ENCODE results near the gene NT5C3A. TPM values are rescaled to one million over a fixed set of nuclear protein-coding genes. Genes with fewer than 3 reads are reported as not detected.
"Not testable (repeated sequence)": the region's sequence is repeated elsewhere in the genome, so short reads cannot be mapped to it uniquely, and the experiment has no call there.

NT5C3A gene
- total and polyA plus RNA-seq, 9 of the 15 experiments (the other 6 are each of a cell fraction or from before 2014, with no cell fraction given): 18.6 to 60.1 (median 40.0) TPM

- not testable (repeated sequence) for H3K4me3 ChIP-seq
Measured at GRCh38 chr7:32971967-32972366, 90.6 kb downstream of the NT5C3A start.

GRCh38 chr7:32967268-32967582 is 95.4 kb downstream of the NT5C3A start:
- H3K4me3 ChIP-seq; POLR2A ChIA-PET; H3K27ac ChIP-seq (ENCODE audit: extremely low read depth, low read depth, low read length); H3K36me3 ChIP-seq (ENCODE audit: control insufficient read depth, insufficient read depth, low read length); H3K9ac ChIP-seq (ENCODE audit: insufficient read depth in 1 of 2, low read depth in 2 of 2, low read length in 2 of 2); H3K9me3 ChIP-seq (replicated peaks; ENCODE audit: control insufficient read depth, insufficient read depth, low read depth, low read length); BruUV-seq (replicated peaks); H3K27me3 ChIP-seq (ENCODE audit: control insufficient read depth in 2 of 2, insufficient read depth in 2 of 2, low read length in 2 of 2); in situ Hi-C loops (cut with MboI); H2AFZ ChIP-seq (ENCODE audit: low read depth, low read length); H3K79me2 ChIP-seq (ENCODE audit: control insufficient read depth, insufficient read depth, low read length); H3K9me1 ChIP-seq (ENCODE audit: control insufficient read depth, insufficient read depth, low read length); ATAC-seq; H4K20me1 ChIP-seq (replicated peaks; ENCODE audit: control insufficient read depth, insufficient read depth, low read length); H3K4me1 ChIP-seq (replicated peaks in 1 of 2; ENCODE audit: control insufficient read depth in 2 of 2, insufficient read depth in 2 of 2, low read length in 2 of 2); DNase-seq (ENCODE audit: extremely low read depth in 1 of 4, low spot score in 3 of 4); CTCF ChIA-PET (ENCODE audit: low intra/inter-chr PET ratio); H3K4me2 ChIP-seq (ENCODE audit: insufficient read depth, low read length); FAIRE-seq; intact Hi-C loops (cut with micrococcal nuclease); TF ChIP-seq CEBPG (CRISPR knock-in tag; IDR thresholded peaks at IDR 0.05): not testable (repeated sequence)
- WGBS (ENCODE audit: insufficient coverage, low coverage, missing lambda C conversion rate): 47% methylated on average over 4 of the region's 4 CpGs
- TF ChIP-seq CEBPG (tag; conservative IDR thresholded peaks at IDR 0.05 in 1 of 2, IDR thresholded peaks at IDR 0.05 in 1 of 2): peak in 1 of 2 experiments; percentile 56; a peak in 2 of 4 replicates
- TF ChIP-seq CEBPB (tag; IDR thresholded peaks at IDR 0.05): peak; percentile 78

More at GRCh38 chr7:32971967-32972366, 90.6 kb downstream of the NT5C3A start:
- ATAC-seq; H3K79me2 ChIP-seq (ENCODE audit: control insufficient read depth, insufficient read depth, low read length); H3K27me3 ChIP-seq (ENCODE audit: control insufficient read depth in 2 of 2, insufficient read depth in 2 of 2, low read length in 2 of 2); BruUV-seq (replicated peaks); intact Hi-C loops (cut with micrococcal nuclease); H3K9me1 ChIP-seq (ENCODE audit: control insufficient read depth, insufficient read depth, low read length); in situ Hi-C loops (cut with MboI); H3K4me2 ChIP-seq (ENCODE audit: insufficient read depth, low read length); POLR2A ChIA-PET; DNase-seq (ENCODE audit: extremely low read depth in 1 of 4, low spot score in 3 of 4); H3K4me1 ChIP-seq (replicated peaks in 1 of 2; ENCODE audit: control insufficient read depth in 2 of 2, insufficient read depth in 2 of 2, low read length in 2 of 2); H3K27ac ChIP-seq (ENCODE audit: extremely low read depth, low read depth, low read length); H2AFZ ChIP-seq (ENCODE audit: low read depth, low read length); H3K9ac ChIP-seq (ENCODE audit: insufficient read depth in 1 of 2, low read depth in 2 of 2, low read length in 2 of 2); CTCF ChIA-PET (ENCODE audit: low intra/inter-chr PET ratio); H4K20me1 ChIP-seq (replicated peaks; ENCODE audit: control insufficient read depth, insufficient read depth, low read length); H3K36me3 ChIP-seq (ENCODE audit: control insufficient read depth, insufficient read depth, low read length); H3K9me3 ChIP-seq (replicated peaks; ENCODE audit: control insufficient read depth, insufficient read depth, low read depth, low read length): not testable (repeated sequence)
- FAIRE-seq: peak; percentile 32
- WGBS (ENCODE audit: insufficient coverage, low coverage, missing lambda C conversion rate): 57% methylated on average over 2 of the region's 3 CpGs
